Ovary (tissue), 3 donors: ENCODE results near the gene KCNN4.

Experiments
- CTCF ChIP-seq, 3 donors: fragments of 450-650 bp in 2 of 3; fragments of 200-600 bp in 1 of 3; IDR thresholded peaks; one replicate each; pipeline versions ENCODE4 v1.5.1 to v1.8.0; 2016 to 2022; ENCODE audit warnings: antibody characterized with exemption in 3 of 3, mild to moderate bottlenecking in 1 of 3
- EP300 ChIP-seq: sonication (generic); formaldehyde crosslinking; IDR thresholded peaks from one replicate; pipeline ENCODE4 v1.6.1; 2017; ENCODE audit warnings: antibody characterized with exemption
- donor health status: DM: no; HTN: no; CAD: no.

GRCh38 chr19:43725468-43725867, 55.3 kb downstream of the KCNN4 start:
- TF ChIP-seq CTCF (IDR thresholded peaks at IDR 0.05) (no peak), EP300 (no peak)
